ENCODE data around the gene GPR142. TPM values are rescaled to one million over a fixed set of nuclear protein-coding genes. Genes with fewer than 3 reads are reported as not detected.

Gene GPR142
- total RNA-seq, 2 experiments from 2014 or later = not detected

DNA sequence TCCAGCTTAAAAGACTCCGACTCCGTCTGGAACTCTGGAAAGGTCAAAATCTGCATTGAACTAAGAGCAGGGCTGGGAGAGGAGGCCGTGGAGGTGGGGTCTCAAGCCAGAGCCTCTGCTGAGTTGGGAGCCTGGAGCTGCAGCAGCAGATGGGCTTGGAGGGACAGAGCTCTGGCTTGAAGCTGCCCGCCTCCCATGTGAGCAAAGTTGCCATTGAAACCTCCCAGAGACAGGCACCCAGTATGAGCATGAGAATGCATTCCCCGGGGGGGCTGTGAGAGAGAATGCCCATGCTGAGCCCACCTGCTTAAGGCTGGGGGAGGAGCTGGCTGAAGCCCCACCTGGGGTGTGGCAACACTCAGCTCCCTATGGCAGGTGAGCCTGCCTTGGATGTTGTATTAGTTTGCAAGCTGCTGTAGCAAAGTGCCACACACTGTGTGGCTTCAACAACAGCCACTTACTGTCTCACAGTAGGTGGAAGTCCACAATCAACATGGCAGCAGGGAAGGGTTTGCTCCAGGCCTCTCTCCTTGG is 31.7 kb upstream of the GPR142 start:
- no peak for DNase-seq
- no peaks in the 10 kb centered on the region for H3K27me3 Mint-ChIP-seq (ENCODE audit: low read depth)
- H3K36me3 Mint-ChIP-seq (ENCODE audit: low read depth) = no peaks in the 10 kb centered on the region
- no peak overlapping the region for H3K4me3 Mint-ChIP-seq
- H3K27ac Mint-ChIP-seq = no peak overlapping the region
- CTCF ChIA-PET = interaction anchor here (0.6 to 1.2 kb wide), 4 partner anchors 12 to 252 kb away, joined by 3 to 4 read pairs (median 3); no protein-coding TSS in a partner anchor
- H3K4me1 Mint-ChIP-seq (ENCODE audit: low read depth) = no peaks in the 10 kb centered on the region
- H3K9me3 Mint-ChIP-seq = no peaks in the 10 kb centered on the region
- intact Hi-C loops (cut with micrococcal nuclease) = no loop called here

DNA sequence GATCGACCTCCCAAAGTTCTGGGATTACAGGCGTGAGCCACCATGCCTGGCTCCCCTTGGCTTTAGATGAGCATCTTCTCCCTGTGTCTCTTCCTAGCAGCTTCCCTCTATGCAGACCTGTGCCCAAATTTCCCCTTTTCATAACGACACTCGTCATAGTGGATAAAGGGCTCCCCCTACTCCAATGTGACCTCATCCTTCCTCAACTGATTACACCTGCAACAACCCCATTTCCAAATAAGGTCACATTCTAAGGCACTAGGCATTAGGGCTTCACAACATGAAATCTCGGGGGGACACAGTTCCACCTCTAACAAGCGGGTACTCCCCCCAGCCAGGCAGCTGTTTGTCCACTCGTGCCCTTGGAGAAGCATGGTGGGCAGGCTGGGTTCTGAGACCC is 31.0 kb upstream of the GPR142 start:
- Mint-ChIP-seq H3K36me3 (ENCODE audit: low read depth) (no peaks in the 10 kb centered on the region), H3K4me3 (no peak overlapping the region), H3K9me3 (no peaks in the 10 kb centered on the region), H3K27me3 (ENCODE audit: low read depth) (no peaks in the 10 kb centered on the region), H3K4me1 (ENCODE audit: low read depth) (no peaks in the 10 kb centered on the region), H3K27ac (no peak overlapping the region)
- intact Hi-C loops (cut with micrococcal nuclease) = no loop called here
- no peak for DNase-seq
- CTCF ChIA-PET = interaction anchor here (1.2 kb wide), 1 partner anchor 16 kb away, joined by 3 read pairs; no protein-coding TSS in a partner anchor

DNA sequence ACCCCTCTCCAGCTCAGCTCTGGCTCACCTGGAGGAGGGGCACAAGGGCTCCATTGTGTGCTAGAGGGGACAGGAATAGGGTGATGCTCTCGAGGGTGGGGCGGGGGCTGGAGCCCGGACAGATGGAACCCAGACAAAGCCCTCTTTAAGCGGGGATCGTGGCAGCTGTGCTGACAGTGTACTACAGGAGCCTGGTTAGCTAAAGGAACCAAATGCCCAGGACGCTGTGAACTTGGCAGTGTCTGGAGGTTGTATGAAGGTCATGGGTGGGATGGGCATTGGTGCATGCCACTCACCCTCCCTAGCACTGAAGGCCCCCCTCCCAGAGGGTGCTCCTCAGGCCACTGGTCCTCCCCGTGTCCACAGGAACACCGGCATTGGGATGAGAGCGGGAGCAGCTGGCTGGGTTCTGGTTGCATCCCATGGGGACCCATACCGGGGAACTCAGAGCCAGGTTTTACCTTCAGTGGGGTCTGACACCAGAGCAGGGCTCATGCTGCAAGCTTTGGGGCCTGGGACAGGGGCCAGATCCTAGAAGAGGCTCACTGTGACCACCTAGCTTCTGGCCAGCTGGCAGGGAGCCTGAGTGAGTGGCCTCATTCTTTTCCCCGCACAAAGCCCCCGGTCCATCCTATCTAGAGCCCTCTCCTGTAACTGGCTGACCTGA is 29.3 kb upstream of the GPR142 start:
- no peaks in the 10 kb centered on the region for H3K4me1 Mint-ChIP-seq (ENCODE audit: low read depth)
- CTCF ChIA-PET = interaction anchor here (1.6 kb wide), 1 partner anchor 30 kb away, joined by 5 read pairs; no protein-coding TSS in a partner anchor
- H3K27me3 Mint-ChIP-seq (ENCODE audit: low read depth) = no peaks in the 10 kb centered on the region
- intact Hi-C loops (cut with micrococcal nuclease) = no loop called here
- H3K27ac Mint-ChIP-seq = no peak overlapping the region
- no peaks in the 10 kb centered on the region for H3K36me3 Mint-ChIP-seq (ENCODE audit: low read depth)
- DNase-seq = no peak
- no peak overlapping the region for H3K4me3 Mint-ChIP-seq
- H3K9me3 Mint-ChIP-seq = no peaks in the 10 kb centered on the region

DNA sequence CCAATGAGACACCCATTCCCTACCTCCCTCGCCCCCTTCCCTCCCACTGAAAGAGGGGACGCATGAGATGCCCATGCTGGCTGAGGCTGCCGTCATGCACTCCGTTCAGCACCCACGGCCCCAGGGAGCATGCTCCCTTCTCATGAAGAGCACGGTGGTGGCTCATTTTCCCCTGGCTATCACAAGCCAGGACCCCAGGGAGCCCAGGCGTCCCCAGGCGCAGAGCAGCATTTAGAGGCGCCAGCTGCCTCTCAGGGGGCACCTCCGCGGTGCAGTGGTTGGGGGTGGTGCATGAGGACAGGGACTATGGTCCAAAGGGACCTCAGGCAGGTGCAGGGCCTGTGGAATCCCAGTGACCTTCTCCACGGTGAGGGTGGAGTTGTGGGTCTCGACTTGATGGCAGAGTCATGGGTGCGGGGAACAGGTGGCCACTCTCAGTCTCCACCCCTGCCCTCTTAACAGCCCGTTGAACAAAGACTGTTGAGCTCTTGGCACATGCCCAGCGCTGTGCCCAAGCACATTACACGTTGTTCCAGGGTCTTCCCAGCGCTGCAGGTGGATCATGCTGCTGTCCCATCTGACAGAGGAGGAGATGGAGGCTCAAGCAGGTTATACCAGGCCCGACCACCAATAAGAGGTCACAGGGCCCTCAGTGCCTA is 27.6 kb upstream of the GPR142 start:
- no peak overlapping the region for H3K27ac Mint-ChIP-seq
- H3K4me1 Mint-ChIP-seq (ENCODE audit: low read depth) = no peaks in the 10 kb centered on the region
- H3K4me3 Mint-ChIP-seq = no peak overlapping the region
- intact Hi-C loops (cut with micrococcal nuclease) = no loop called here
- CTCF ChIA-PET = no interaction called here
- H3K9me3 Mint-ChIP-seq = no peaks in the 10 kb centered on the region
- no peak for DNase-seq
- no peaks in the 10 kb centered on the region for H3K27me3 Mint-ChIP-seq (ENCODE audit: low read depth)
- H3K36me3 Mint-ChIP-seq (ENCODE audit: low read depth) = no peaks in the 10 kb centered on the region

DNA sequence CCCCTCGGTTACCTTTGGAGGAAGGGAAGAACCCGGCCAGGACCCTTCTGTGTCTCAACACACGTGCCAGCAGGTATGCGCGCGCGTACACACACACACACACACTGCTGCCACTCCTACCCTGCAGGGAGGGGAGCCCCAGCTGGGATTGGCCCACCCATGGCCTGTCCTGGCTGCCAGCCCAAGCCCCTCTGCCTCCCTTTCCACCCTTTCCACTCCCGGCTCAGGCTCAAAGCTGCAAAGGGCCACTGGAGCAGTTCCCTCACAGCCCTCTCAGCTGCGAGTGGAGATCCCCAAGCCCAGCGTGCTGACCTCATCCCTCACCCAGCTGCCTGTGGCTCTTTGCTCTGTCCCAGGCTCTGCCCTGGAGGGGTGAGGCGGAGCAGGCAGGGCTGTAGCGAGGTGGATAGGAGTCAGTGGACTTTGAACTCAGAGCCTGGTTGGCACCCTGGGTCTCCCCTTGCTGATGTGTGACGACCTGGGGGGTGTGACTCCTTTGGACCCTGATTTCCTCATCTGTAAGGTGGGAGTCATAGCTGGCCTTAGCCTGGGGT is 26.8 kb upstream of the GPR142 start:
- H3K4me3 Mint-ChIP-seq = no peak overlapping the region
- CTCF ChIA-PET = interaction anchor here (0.6 kb wide), 1 partner anchor 502 kb away, joined by 3 read pairs; no protein-coding TSS in a partner anchor
- intact Hi-C loops (cut with micrococcal nuclease) = no loop called here
- H3K4me1 Mint-ChIP-seq (ENCODE audit: low read depth) = no peaks in the 10 kb centered on the region
- H3K27me3 Mint-ChIP-seq (ENCODE audit: low read depth) = no peaks in the 10 kb centered on the region
- no peak for DNase-seq
- H3K9me3 Mint-ChIP-seq = no peaks in the 10 kb centered on the region
- no peak overlapping the region for H3K27ac Mint-ChIP-seq
- H3K36me3 Mint-ChIP-seq (ENCODE audit: low read depth) = no peaks in the 10 kb centered on the region

DNA sequence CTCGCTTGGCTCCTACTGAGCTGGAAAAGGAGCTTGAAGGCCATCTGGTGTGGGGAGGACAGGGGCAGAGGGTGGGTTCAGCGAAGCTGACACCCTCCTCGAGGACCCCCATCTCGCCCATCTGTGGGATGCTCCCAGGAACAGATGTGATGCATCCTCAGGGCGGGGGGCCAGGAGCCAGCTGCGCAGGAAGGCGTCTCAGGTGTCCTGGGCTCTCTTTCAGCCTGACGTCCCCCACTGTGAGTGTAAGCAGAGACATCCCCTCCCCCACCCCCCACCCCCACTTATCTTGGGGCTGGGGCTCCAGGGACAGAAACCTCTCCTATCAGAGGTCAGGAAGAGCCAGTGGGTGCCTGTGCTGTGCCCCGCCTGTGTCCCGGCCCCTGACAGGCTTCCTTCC is 25.1 kb upstream of the GPR142 start:
- Mint-ChIP-seq H3K4me3 (no peak overlapping the region), H3K27me3 (ENCODE audit: low read depth) (no peaks in the 10 kb centered on the region), H3K36me3 (ENCODE audit: low read depth) (no peaks in the 10 kb centered on the region), H3K27ac (no peak overlapping the region), H3K4me1 (ENCODE audit: low read depth) (no peaks in the 10 kb centered on the region), H3K9me3 (no peaks in the 10 kb centered on the region)
- CTCF ChIA-PET = no interaction called here
- no peak for DNase-seq
- intact Hi-C loops (cut with micrococcal nuclease) = no loop called here

DNA sequence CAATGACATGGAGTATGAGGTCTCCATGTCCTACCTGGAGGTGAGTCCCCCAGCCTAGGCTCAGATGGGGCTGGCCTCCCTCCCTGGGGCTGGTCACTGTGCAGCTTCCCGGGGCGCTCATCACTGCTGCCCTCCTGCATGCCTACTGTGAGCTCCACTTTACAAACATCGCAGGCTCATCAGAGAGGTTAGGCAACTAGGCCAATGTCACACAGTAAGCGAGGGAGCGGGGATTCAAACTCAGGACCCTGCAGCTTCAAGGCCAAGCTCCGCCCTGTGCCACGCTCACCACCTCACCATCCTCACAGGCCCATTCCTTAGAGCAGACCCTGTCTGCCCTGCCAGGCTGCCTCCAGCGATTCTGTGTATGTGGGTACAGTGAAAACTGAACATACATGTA is 24.2 kb upstream of the GPR142 start:
- H3K4me1 Mint-ChIP-seq (ENCODE audit: low read depth) = no peaks in the 10 kb centered on the region
- no peaks in the 10 kb centered on the region for H3K36me3 Mint-ChIP-seq (ENCODE audit: low read depth)
- CTCF ChIA-PET = no interaction called here
- H3K9me3 Mint-ChIP-seq = no peaks in the 10 kb centered on the region
- intact Hi-C loops (cut with micrococcal nuclease) = no loop called here
- no peak for DNase-seq
- H3K4me3 Mint-ChIP-seq = no peak overlapping the region
- H3K27me3 Mint-ChIP-seq (ENCODE audit: low read depth) = no peaks in the 10 kb centered on the region
- no peak overlapping the region for H3K27ac Mint-ChIP-seq

DNA sequence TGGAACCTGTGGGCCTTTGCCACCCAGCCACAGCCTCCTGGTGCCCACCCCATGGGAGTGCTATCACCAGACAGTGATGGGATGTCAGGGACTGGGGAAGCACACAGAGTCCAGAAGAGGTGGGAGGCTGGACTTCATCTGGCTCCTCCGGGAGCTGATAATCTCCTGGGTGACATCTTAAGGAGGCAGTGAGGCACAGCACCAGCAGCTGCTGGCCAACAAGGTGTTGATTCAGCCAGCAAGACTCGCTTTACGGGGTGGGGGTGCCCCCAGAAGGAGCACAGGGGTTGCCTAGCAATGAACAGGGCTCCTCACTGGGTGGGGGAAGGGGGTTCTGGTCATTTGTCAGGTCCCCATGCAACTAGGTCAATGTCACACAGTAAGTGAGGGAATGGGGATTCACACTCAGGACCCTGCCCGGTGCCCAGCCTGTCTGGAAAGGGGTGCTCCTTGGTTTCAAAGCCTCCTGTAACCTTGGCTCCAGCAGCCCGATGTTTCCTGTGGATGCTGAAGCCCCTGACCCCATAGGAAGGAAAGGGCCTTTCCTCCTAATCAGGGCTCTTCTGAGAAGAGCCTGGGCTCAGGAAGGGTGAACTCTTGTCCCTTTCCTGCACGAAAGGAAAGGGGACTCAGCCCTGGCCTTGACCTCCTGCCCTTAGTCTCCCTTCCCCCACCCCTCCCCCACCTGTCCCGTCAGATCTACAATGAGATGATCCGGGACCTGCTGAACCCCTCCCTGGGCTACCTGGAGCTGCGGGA is 23.6 kb upstream of the GPR142 start:
- Mint-ChIP-seq H3K9me3 (no peaks in the 10 kb centered on the region), H3K4me3 (no peak overlapping the region), H3K4me1 (ENCODE audit: low read depth) (no peaks in the 10 kb centered on the region), H3K27me3 (ENCODE audit: low read depth) (peaks cover 5% of the 10 kb centered on the region), H3K36me3 (ENCODE audit: low read depth) (no peaks in the 10 kb centered on the region), H3K27ac (no peak overlapping the region)
- intact Hi-C loops (cut with micrococcal nuclease) = no loop called here
- no peak for DNase-seq
- CTCF ChIA-PET = no interaction called here

DNA sequence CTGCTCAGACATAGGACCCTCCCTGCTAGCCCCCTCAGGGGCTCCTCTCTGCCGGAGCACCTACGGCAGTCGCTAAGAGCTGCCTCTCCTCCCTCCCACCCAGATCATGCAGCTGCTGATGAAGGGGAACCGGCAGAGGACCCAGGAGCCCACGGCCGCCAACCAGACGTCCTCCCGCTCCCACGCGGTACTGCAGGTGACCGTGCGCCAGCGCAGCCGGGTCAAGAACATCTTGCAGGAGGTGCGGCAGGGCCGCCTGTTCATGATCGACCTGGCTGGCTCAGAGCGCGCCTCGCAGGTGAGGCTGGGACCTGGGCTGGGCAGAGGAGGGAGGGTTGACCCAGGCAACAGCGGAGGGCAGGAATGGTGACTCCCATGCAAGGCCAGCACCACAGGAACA is 22.6 kb upstream of the GPR142 start:
- intact Hi-C loops (cut with micrococcal nuclease) = no loop called here
- CTCF ChIA-PET = interaction anchor here (2.0 kb wide), 1 partner anchor 23 kb away, joined by 5 read pairs; the partner anchor contains the start of gene GPR142
- no peaks in the 10 kb centered on the region for H3K36me3 Mint-ChIP-seq (ENCODE audit: low read depth)
- H3K9me3 Mint-ChIP-seq = no peaks in the 10 kb centered on the region
- H3K4me1 Mint-ChIP-seq (ENCODE audit: low read depth) = no peaks in the 10 kb centered on the region
- H3K27ac Mint-ChIP-seq = no peak overlapping the region
- H3K4me3 Mint-ChIP-seq = no peak overlapping the region
- H3K27me3 Mint-ChIP-seq (ENCODE audit: low read depth) = peaks cover 6% of the 10 kb centered on the region
- no peak for DNase-seq

DNA sequence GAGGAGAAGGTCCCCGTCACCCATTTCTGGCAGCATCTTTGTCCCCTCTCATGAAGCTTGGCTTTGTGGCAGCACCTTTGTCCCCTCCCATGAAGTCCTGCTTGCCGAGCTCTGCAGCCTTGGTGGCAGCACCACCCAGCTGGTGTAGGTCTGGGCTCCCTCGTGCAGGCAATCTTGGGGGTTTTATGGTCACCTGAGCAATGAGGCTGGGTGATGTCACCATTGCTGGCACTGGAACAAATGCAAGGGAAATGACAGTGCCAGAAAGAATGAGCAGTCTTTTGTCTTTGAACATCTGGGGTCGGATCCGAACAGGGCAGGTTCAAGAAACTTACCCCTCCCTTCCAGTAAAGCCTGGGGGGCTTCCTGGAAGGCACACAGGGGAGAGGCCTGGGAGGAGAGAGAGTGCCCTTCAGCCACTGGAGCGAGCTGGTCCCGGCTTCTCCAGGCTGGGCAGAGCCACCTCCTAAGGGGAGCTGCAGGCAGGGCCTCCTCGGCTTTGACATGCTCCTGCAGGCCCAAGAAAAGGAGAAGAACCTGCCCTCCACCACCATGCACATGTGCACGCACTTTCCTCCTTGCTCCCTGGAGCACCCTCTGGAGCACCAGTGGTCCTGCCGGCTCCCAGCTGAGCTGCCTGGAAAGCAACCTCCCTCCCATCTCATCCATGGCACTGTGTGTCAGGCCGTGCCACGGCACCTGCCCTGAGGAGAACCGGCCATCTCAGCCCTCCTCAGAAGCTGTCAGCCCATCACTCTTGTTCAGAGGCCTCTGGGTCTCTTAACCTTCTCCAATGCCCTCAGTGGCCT is 21.7 kb upstream of the GPR142 start:
- CTCF ChIA-PET = interaction anchor here (2.0 kb wide), 1 partner anchor 22 kb away, joined by 5 read pairs; the partner anchor contains the start of gene GPR142
- DNase-seq = no peak
- Mint-ChIP-seq H3K27ac (no peak overlapping the region), H3K4me1 (ENCODE audit: low read depth) (no peaks in the 10 kb centered on the region), H3K9me3 (no peaks in the 10 kb centered on the region), H3K27me3 (ENCODE audit: low read depth) (peaks cover 7% of the 10 kb centered on the region), H3K36me3 (ENCODE audit: low read depth) (no peaks in the 10 kb centered on the region), H3K4me3 (no peak overlapping the region)
- intact Hi-C loops (cut with micrococcal nuclease) = no loop called here

DNA sequence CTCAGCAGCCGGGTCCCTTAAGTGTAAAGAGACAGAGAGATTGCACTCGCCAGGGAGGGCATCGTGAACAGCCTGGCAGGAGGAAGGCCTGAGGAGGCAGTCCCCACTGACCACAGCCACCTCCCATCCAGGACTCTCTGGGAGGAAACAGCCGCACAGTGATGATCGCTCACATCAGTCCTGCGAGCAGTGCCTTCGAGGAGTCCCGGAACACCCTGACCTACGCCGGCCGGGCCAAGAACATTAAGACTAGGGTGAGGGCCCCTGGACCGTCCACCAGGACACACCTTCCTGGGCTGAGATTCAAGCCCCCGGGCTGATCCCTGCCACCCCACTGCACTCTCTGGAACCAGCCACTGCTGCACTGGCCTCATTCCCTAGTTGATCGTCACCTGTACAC is 19.7 kb upstream of the GPR142 start:
- no peak for DNase-seq
- CTCF ChIA-PET = interaction anchor here (0.7 to 1.2 kb wide), 2 partner anchors 12 to 47 kb away, joined by 3 read pairs; no protein-coding TSS in a partner anchor
- Mint-ChIP-seq H3K27me3 (ENCODE audit: low read depth) (peaks cover 13% of the 10 kb centered on the region), H3K4me3 (no peak overlapping the region), H3K27ac (no peak overlapping the region), H3K9me3 (no peaks in the 10 kb centered on the region), H3K4me1 (ENCODE audit: low read depth) (no peaks in the 10 kb centered on the region), H3K36me3 (ENCODE audit: low read depth) (no peaks in the 10 kb centered on the region)
- intact Hi-C loops (cut with micrococcal nuclease) = no loop called here

Measured in activated naive CD4-positive, alpha-beta T cell treated with anti-CD3 and anti-CD28 coated beads for 36 hours (primary cell).